H1 (cell line): ENCODE results near the gene CASKIN2.
"Not testable (repeated sequence)": the region's sequence is repeated elsewhere in the genome, so short reads cannot be mapped to it uniquely, and the experiment has no call there.

Experiments used
- TEAD4 ChIP-seq: IDR thresholded peaks from 2 replicates; pipeline ENCODE4 v1.6.1; 2012; ENCODE audit warnings: low read depth, low read length, inconsistent platforms, mixed read lengths
- TF ChIP-seq, protein P1 (sequence below), 3 experiments: IDR thresholded peaks; 1 replicate in 2 of 3; 2 replicates in 1 of 3; pipeline versions ENCODE4 v1.5.1 to v1.6.1; 2011; ENCODE audit warnings: low read length in 3 of 3, mild to moderate bottlenecking in 3 of 3, inconsistent platforms in 2 of 3, low read depth in 1 of 3, moderate library complexity in 1 of 3; ENCODE audit not compliant: insufficient read depth in 1 of 3; ENCODE audit errors: control extremely low read depth in 1 of 3

- TF ChIP-seq TEAD4 = not testable (repeated sequence)
- TF ChIP-seq, protein P1, sequence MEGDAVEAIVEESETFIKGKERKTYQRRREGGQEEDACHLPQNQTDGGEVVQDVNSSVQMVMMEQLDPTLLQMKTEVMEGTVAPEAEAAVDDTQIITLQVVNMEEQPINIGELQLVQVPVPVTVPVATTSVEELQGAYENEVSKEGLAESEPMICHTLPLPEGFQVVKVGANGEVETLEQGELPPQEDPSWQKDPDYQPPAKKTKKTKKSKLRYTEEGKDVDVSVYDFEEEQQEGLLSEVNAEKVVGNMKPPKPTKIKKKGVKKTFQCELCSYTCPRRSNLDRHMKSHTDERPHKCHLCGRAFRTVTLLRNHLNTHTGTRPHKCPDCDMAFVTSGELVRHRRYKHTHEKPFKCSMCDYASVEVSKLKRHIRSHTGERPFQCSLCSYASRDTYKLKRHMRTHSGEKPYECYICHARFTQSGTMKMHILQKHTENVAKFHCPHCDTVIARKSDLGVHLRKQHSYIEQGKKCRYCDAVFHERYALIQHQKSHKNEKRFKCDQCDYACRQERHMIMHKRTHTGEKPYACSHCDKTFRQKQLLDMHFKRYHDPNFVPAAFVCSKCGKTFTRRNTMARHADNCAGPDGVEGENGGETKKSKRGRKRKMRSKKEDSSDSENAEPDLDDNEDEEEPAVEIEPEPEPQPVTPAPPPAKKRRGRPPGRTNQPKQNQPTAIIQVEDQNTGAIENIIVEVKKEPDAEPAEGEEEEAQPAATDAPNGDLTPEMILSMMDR (IDR thresholded peaks at IDR 0.05; ENCODE audit: control extremely low read depth in 1 of 3, insufficient read depth in 1 of 3, low read depth in 1 of 3, low read length in 3 of 3) = not testable (repeated sequence)
Observed at GRCh38 chr17:75520413-75520812, 5.1 kb upstream of the CASKIN2 start.
